ENCODE measurements around the gene TEX13B. TPM values are rescaled to one million over a fixed set of nuclear protein-coding genes. Genes with fewer than 3 reads are reported as not detected.

Gene TEX13B, protein sequence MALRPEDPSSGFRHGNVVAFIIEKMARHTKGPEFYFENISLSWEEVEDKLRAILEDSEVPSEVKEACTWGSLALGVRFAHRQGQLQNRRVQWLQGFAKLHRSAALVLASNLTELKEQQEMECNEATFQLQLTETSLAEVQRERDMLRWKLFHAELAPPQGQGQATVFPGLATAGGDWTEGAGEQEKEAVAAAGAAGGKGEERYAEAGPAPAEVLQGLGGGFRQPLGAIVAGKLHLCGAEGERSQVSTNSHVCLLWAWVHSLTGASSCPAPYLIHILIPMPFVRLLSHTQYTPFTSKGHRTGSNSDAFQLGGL
- not detected for total RNA-seq
- not detected for polyA plus RNA-seq
- total RNA-seq, result not detected

DNA sequence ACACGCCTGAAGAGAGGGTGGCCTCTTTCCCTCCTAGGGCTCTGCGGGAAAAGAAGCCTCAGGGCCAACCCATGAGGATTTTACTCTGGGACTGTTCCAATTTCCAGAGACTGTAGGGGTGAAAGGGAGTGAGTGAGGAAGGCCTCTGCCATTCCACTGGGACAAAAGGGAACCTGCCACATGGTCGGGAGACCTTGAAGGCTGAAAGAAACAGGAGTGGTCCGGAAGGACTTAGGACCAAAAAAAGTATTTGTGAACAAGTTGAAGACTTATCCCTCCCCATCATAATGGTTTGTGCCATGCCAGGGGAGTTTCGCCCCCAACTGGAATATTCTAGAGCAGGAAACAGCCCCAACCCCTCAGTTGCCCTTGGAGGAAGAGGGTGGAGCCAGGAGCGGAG is at the start of gene TEX13B:
TEX13B (minus strand) TSS at position 15 of the 400 bp plus-strand sequence. CDS start 243 bp downstream, outside the sequence.
- no peaks in the 10 kb centered on the region for H3K9me3 Mint-ChIP-seq
- no peak for ATAC-seq
- CTCF ChIA-PET, result no interaction called here
- H3K4me3 Mint-ChIP-seq, result no peak within 1 kb of the TSS
- H3K9me3 ChIP-seq (ENCODE audit: control insufficient read depth in 2 of 3, low read length in 3 of 3), result no peaks in the 10 kb centered on the region
- DNase-seq, result no peak
- peaks cover 0 to 2% (median 0%) of the 10 kb centered on the region in 5 donors for H3K27me3 Mint-ChIP-seq
- no peak within 1 kb of the TSS for H3K4me3 ChIP-seq (ENCODE audit: low read length)
- intact Hi-C loops (cut with micrococcal nuclease), result no loop called here
- H3K4me1 Mint-ChIP-seq, result peaks cover 0 to 15% (median 6%) of the 10 kb centered on the region in 7 donors
- POLR2A ChIA-PET, result no interaction called here
- peak within 1 kb of the TSS in 2 of 9 donors; percentile 20 to 92 for H3K27ac Mint-ChIP-seq
- H3K36me3 ChIP-seq (ENCODE audit: control insufficient read depth in 2 of 3, insufficient read depth in 3 of 3, low read length in 3 of 3), result no peaks in the 10 kb centered on the region
- no peak within 1 kb of the TSS for H3K27ac ChIP-seq (ENCODE audit: low read depth, low read length)
- H3K27me3 ChIP-seq (ENCODE audit: control insufficient read depth in 2 of 2, insufficient read depth in 2 of 2, low read length in 2 of 2), result no peaks in the 10 kb centered on the region
- no peaks in the 10 kb centered on the region for H3K4me1 ChIP-seq (ENCODE audit: control insufficient read depth in 2 of 2, insufficient read depth in 2 of 2, low read length in 2 of 2)
- H3K36me3 Mint-ChIP-seq, result no peaks in the 10 kb centered on the region

DNA sequence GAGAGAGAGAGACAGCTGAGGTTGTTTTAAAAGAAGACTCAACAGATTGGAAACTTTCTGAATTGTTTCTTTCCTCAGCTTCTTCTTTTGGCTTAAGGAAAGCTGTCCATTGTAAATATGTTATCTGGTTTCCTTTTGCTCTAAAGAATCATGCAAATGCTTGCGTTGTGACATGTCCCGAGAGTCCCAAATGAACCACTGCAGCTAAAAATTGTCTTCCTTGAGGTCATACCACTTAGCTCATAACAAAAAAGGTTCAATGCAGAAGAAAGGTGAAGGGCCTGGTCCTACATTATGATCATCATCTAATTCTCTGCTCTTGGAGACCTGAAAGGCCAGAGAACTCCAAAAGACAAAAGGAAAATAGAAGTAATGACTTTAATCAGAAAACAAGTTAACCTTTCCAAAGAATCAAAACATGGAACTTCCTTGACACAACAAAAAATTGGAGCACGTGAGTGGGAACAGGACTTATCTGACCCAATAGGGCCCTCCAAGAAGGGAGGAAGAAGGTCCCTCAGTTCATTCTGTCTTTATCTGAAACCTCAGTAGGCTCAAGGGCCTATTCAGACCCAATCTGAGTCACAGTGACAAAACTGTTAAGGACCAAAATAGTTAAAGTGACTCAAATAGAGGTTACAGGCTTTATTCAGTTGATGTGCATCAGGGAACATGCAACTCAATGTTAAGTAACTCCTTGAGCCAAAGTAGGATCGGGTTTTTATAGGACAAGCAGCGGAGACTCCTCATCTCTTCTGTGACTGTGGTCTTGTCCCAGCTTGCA is 48.0 kb upstream of the TEX13B start:
- CTCF ChIA-PET, result interaction anchor here (0.6 kb wide), 1 partner anchor 1127 kb away, joined by 4 read pairs; the partner anchor contains the start of gene RIPPLY1
- Mint-ChIP-seq H3K4me1 (peaks cover 6 to 85% (median 55%) of the 10 kb centered on the region in 7 donors), H3K27me3 (peaks cover 0 to 1% (median 0%) of the 10 kb centered on the region in 5 donors), H3K36me3 (peaks cover 0 to 12% (median 0%) of the 10 kb centered on the region in 5 donors), H3K4me3 (peak overlapping the region in 2 of 10 donors; percentile 9 to 42), H3K27ac (peak overlapping the region in 3 of 9 donors; percentile 63 to 76 (median 68)), H3K9me3 (peaks cover 0 to 1% (median 0%) of the 10 kb centered on the region in 11 donors)
- no peak for ATAC-seq
- POLR2A ChIA-PET, result no interaction called here
- H3K9me3 ChIP-seq (ENCODE audit: control insufficient read depth in 2 of 3, low read length in 3 of 3), result no peaks in the 10 kb centered on the region
- intact Hi-C loops (cut with micrococcal nuclease), result no loop called here
- no peak for DNase-seq
- peaks cover 0 to 11% of the 10 kb centered on the region in 2 donors for H3K4me1 ChIP-seq (ENCODE audit: control insufficient read depth in 2 of 2, insufficient read depth in 2 of 2, low read length in 2 of 2)
- no peaks in the 10 kb centered on the region for H3K27me3 ChIP-seq (ENCODE audit: control insufficient read depth in 2 of 2, insufficient read depth in 2 of 2, low read length in 2 of 2)
- H3K27ac ChIP-seq (ENCODE audit: low read depth, low read length), result no peak overlapping the region
- H3K4me3 ChIP-seq (ENCODE audit: low read length), result no peak overlapping the region
- no peaks in the 10 kb centered on the region for H3K36me3 ChIP-seq (ENCODE audit: control insufficient read depth in 2 of 3, insufficient read depth in 3 of 3, low read length in 3 of 3)

DNA sequence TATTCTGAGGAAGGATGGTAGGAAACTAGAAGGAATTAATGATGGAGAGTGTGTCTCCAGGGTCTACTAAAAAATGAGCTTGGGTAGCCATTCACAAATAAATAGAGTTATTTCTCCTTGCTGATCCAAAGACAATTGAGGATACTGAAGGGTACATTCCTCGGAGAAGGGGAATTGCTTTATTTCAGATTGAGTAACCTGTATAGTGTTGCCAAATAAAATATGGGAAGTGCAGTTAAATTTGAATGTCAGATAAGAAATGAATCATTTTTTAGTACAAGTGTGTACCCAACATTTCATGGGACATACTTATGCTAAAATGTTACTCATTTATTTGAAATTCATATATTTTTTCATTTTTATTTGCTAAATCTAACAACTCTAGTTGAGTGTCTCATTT is 46.7 kb upstream of the TEX13B start:
- no peak for DNase-seq
- H3K27ac ChIP-seq (ENCODE audit: low read depth, low read length), result no peak overlapping the region
- H3K4me1 Mint-ChIP-seq, result peaks cover 6 to 86% (median 65%) of the 10 kb centered on the region in 7 donors
- ChIA-PET POLR2A (no interaction called here), CTCF (no interaction called here)
- peak overlapping the region in 2 of 10 donors; percentile 2 to 52 for H3K4me3 Mint-ChIP-seq
- no peaks in the 10 kb centered on the region for H3K36me3 ChIP-seq (ENCODE audit: control insufficient read depth in 2 of 3, insufficient read depth in 3 of 3, low read length in 3 of 3)
- peak overlapping the region in 4 of 9 donors; percentile 0 to 68 (median 42) for H3K27ac Mint-ChIP-seq
- H3K4me3 ChIP-seq (ENCODE audit: low read length), result no peak overlapping the region
- H3K9me3 Mint-ChIP-seq, result peaks cover 0 to 1% (median 0%) of the 10 kb centered on the region in 11 donors
- H3K9me3 ChIP-seq (ENCODE audit: control insufficient read depth in 2 of 3, low read length in 3 of 3), result no peaks in the 10 kb centered on the region
- peaks cover 0 to 12% (median 0%) of the 10 kb centered on the region in 5 donors for H3K36me3 Mint-ChIP-seq
- intact Hi-C loops (cut with micrococcal nuclease), result no loop called here
- no peaks in the 10 kb centered on the region for H3K27me3 ChIP-seq (ENCODE audit: control insufficient read depth in 2 of 2, insufficient read depth in 2 of 2, low read length in 2 of 2)
- peaks cover 0 to 1% (median 0%) of the 10 kb centered on the region in 5 donors for H3K27me3 Mint-ChIP-seq
- H3K4me1 ChIP-seq (ENCODE audit: control insufficient read depth in 2 of 2, insufficient read depth in 2 of 2, low read length in 2 of 2), result peaks cover 0 to 11% of the 10 kb centered on the region in 2 donors
- ATAC-seq, result no peak

DNA sequence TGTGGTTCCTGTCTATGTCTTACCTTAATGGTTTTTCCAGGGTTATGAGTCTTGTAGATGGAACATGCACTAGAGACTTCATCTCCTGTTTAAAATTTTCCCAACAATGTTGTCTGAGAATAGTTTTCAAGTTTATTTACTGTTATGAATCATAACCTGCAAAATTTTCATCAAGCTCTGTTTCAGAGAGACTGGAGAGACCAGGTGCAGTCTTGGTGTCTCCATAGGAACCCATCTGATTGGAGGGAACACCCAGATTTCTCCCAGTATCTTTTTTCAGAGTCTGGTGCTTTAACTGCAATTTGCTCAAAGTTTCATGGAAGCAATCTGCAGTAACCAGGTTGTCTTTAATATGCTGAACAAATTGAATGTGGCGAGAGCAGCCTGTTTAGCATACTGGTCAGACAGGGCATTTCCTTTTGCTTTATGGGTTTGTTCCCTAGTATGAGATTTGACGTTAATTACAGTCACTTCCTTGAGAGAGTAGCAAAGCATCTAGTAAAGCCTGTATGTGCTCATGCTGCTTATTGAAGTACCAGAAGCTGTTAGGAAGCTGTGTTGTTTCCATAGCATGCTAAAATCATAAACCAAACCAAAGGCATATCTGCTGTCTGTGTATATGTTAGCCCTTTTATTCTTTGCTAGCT is 43.9 kb upstream of the TEX13B start:
- Mint-ChIP-seq H3K4me3 (peak overlapping the region in 5 of 10 donors; percentile 7 to 36 (median 31)), H3K4me1 (peaks cover 17 to 91% (median 73%) of the 10 kb centered on the region in 7 donors), H3K9me3 (peaks cover 0 to 1% (median 0%) of the 10 kb centered on the region in 11 donors), H3K36me3 (peaks cover 0 to 7% (median 0%) of the 10 kb centered on the region in 5 donors), H3K27me3 (peaks cover 0 to 1% (median 0%) of the 10 kb centered on the region in 5 donors), H3K27ac (peak overlapping the region in 7 of 9 donors; percentile 11 to 89 (median 40))
- no peak overlapping the region for H3K4me3 ChIP-seq (ENCODE audit: low read length)
- CTCF ChIA-PET, result interaction anchor here (0.7 to 1.2 kb wide), 2 partner anchors 44 to 357 kb away, joined by 3 to 4 read pairs; no protein-coding TSS in a partner anchor
- H3K4me1 ChIP-seq (ENCODE audit: control insufficient read depth in 2 of 2, insufficient read depth in 2 of 2, low read length in 2 of 2), result peaks cover 8 to 32% of the 10 kb centered on the region in 2 donors
- ATAC-seq (peak; percentile 89), DNase-seq (peak in 6 of 9 donors; percentile 20 to 41 (median 35))
- no peak overlapping the region for H3K27ac ChIP-seq (ENCODE audit: low read depth, low read length)
- H3K9me3 ChIP-seq (ENCODE audit: control insufficient read depth in 2 of 3, low read length in 3 of 3), result no peaks in the 10 kb centered on the region
- intact Hi-C loops (cut with micrococcal nuclease), result loop anchor here in 1 of 2 donors (2.0 kb wide), 1 partner anchor 19 kb away; the partner anchor contains the start of gene VSIG1
- H3K27me3 ChIP-seq (ENCODE audit: control insufficient read depth in 2 of 2, insufficient read depth in 2 of 2, low read length in 2 of 2), result no peaks in the 10 kb centered on the region
- no peaks in the 10 kb centered on the region for H3K36me3 ChIP-seq (ENCODE audit: control insufficient read depth in 2 of 3, insufficient read depth in 3 of 3, low read length in 3 of 3)
- POLR2A ChIA-PET, result no interaction called here

DNA sequence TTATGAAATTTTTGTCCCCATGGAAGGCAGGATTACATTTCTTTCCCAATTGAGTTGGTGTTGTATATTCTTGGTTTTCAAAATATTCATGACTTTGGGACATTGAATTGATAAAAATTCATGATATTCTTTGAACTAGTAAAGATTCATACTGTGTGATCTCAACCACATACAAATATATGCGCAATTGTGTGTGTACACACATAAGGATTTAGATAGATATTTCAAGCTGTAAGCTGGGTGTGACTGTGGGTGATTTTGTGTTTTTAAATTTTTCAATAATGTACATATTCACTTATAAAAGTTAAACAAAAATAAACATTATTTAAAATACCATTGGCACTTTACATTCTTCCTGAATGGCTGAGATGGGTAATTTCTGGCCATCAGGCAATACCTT is 43.2 kb upstream of the TEX13B start:
- no peak overlapping the region for H3K4me3 ChIP-seq (ENCODE audit: low read length)
- no peaks in the 10 kb centered on the region for H3K36me3 ChIP-seq (ENCODE audit: control insufficient read depth in 2 of 3, insufficient read depth in 3 of 3, low read length in 3 of 3)
- H3K27ac Mint-ChIP-seq, result peak overlapping the region in 1 of 9 donors; percentile 11
- intact Hi-C loops (cut with micrococcal nuclease), result no loop called here
- H3K27ac ChIP-seq (ENCODE audit: low read depth, low read length), result no peak overlapping the region
- ChIA-PET POLR2A (interaction anchor here (1.1 kb wide), 1 partner anchor 45 kb away, joined by 3 read pairs; no protein-coding TSS in a partner anchor), CTCF (no interaction called here)
- H3K4me1 Mint-ChIP-seq, result peaks cover 22 to 91% (median 75%) of the 10 kb centered on the region in 7 donors
- DNase-seq, result no peak
- peaks cover 0 to 1% (median 0%) of the 10 kb centered on the region in 5 donors for H3K27me3 Mint-ChIP-seq
- peaks cover 8 to 32% of the 10 kb centered on the region in 2 donors for H3K4me1 ChIP-seq (ENCODE audit: control insufficient read depth in 2 of 2, insufficient read depth in 2 of 2, low read length in 2 of 2)
- H3K4me3 Mint-ChIP-seq, result no peak overlapping the region
- H3K27me3 ChIP-seq (ENCODE audit: control insufficient read depth in 2 of 2, insufficient read depth in 2 of 2, low read length in 2 of 2), result no peaks in the 10 kb centered on the region
- no peak for ATAC-seq
- no peaks in the 10 kb centered on the region for H3K9me3 ChIP-seq (ENCODE audit: control insufficient read depth in 2 of 3, low read length in 3 of 3)
- peaks cover 0 to 1% (median 0%) of the 10 kb centered on the region in 11 donors for H3K9me3 Mint-ChIP-seq
- peaks cover 0 to 7% (median 0%) of the 10 kb centered on the region in 5 donors for H3K36me3 Mint-ChIP-seq

Measured in naive thymus-derived CD4-positive, alpha-beta T cell (primary cell).